PC-3 (cell line): ENCODE measurements around the gene VMO1.

ENCODE experiments used
- CTCF ChIP-seq: fragments of 300-600 bp; sonication (generic); conservative IDR thresholded peaks from 2 replicates; pipeline ENCODE4 v1.5.1; 2017; ENCODE audit warnings: antibody characterized with exemption, low read depth, mild to moderate bottlenecking, low read length
- EZH2 ChIP-seq: fragments of 300-600 bp; sonication (generic); IDR thresholded peaks from one replicate; pipeline ENCODE4 v1.6.1; 2017; ENCODE audit warnings: antibody characterized with exemption, mild to moderate bottlenecking, low read length; ENCODE audit not compliant: unreplicated experiment
- EZH2phosphoT487 ChIP-seq: fragments of 300-600 bp; sonication (generic); IDR thresholded peaks from 2 replicates; pipeline ENCODE4 v1.6.1; 2018; ENCODE audit warnings: mild to moderate bottlenecking, antibody characterized with exemption, low read length, borderline replicate concordance

- no peak for TF ChIP-seq CTCF
- TF ChIP-seq EZH2 = no peak
- TF ChIP-seq EZH2phosphoT487 = no peak
Observed at GRCh38 chr17:4812690-4813089, 26.5 kb upstream of the VMO1 start.
